HepG2 (cell line): ENCODE data around the gene ZC3H4. TPM values are rescaled to one million over a fixed set of nuclear protein-coding genes. Genes with fewer than 3 reads are reported as not detected.

Experiments used
- ARNTL ChIP-seq: sonication (generic); formaldehyde crosslinking; IDR thresholded peaks from 2 replicates; pipeline ENCODE4 v1.4.0; 2020; ENCODE audit warnings: mild to moderate bottlenecking, missing genetic modification reagents
- BCLAF1 ChIP-seq: fragments of 450-650 bp; IDR thresholded peaks from 2 replicates; pipeline ENCODE4 v1.6.1; 2017; ENCODE audit warnings: mild to moderate bottlenecking
- GATAD2A ChIP-seq: IDR thresholded peaks from 2 replicates; pipeline ENCODE4 v1.6.1; 2016
- HDAC2 ChIP-seq: sonication (generic); formaldehyde crosslinking; IDR thresholded peaks from 2 replicates; pipeline ENCODE4 v1.4.0; 2020; ENCODE audit warnings: missing genetic modification reagents
- MED13 ChIP-seq: sonication (generic); formaldehyde crosslinking; IDR thresholded peaks from 2 replicates; pipeline ENCODE4 v1.5.0; 2020; ENCODE audit warnings: missing genetic modification reagents
- MTA3 ChIP-seq: sonication (generic); formaldehyde crosslinking; IDR thresholded peaks from 2 replicates; pipeline ENCODE4 v1.4.0; 2020; ENCODE audit warnings: missing genetic modification reagents
- MXI1 ChIP-seq: IDR thresholded peaks from 3 replicates; pipeline ENCODE4 v1.6.1; 2012; ENCODE audit warnings: low read depth, low read length, inconsistent platforms, borderline replicate concordance
- RFXAP ChIP-seq: sonication (generic); formaldehyde crosslinking; IDR thresholded peaks from 2 replicates; pipeline ENCODE4 v1.4.0; 2020; ENCODE audit warnings: missing genetic modification reagents, borderline replicate concordance
- SALL2 ChIP-seq: sonication (generic); formaldehyde crosslinking; IDR thresholded peaks from 2 replicates; pipeline ENCODE4 v1.8.1; 2023; ENCODE audit warnings: mild to moderate bottlenecking, missing genetic modification reagents, inconsistent platforms
- SETDB1 ChIP-seq: sonication (generic); formaldehyde crosslinking; IDR thresholded peaks from 2 replicates; pipeline ENCODE4 v1.5.1; 2020; ENCODE audit warnings: missing genetic modification reagents, mild to moderate bottlenecking, borderline replicate concordance
- SRSF4 ChIP-seq: fragments of 200-400 bp; formaldehyde crosslinking; IDR thresholded peaks from one replicate; pipeline ENCODE4 v1.6.1; 2018; ENCODE audit warnings: mild to moderate bottlenecking, low read depth, low read length, moderate library complexity; ENCODE audit not compliant: poor library complexity, severe bottlenecking
- XBP1 ChIP-seq: sonication (generic); formaldehyde crosslinking; IDR thresholded peaks from 2 replicates; pipeline ENCODE4 v1.5.0; 2020; ENCODE audit warnings: missing genetic modification reagents
- ZNF230 ChIP-seq: sonication (generic); formaldehyde crosslinking; IDR thresholded peaks from 2 replicates; pipeline ENCODE4 v1.4.0; 2020; ENCODE audit warnings: mild to moderate bottlenecking, missing genetic modification reagents
- ZNF260 ChIP-seq: sonication (generic); formaldehyde crosslinking; IDR thresholded peaks from 2 replicates; pipeline ENCODE4 v1.4.0; 2020; ENCODE audit warnings: missing genetic modification reagents, low read depth, mild to moderate bottlenecking, borderline replicate concordance
- ZNF263 ChIP-seq: sonication (generic); formaldehyde crosslinking; IDR thresholded peaks from 2 replicates; pipeline ENCODE4 v1.4.0; 2020; ENCODE audit warnings: missing genetic modification reagents
- ZNF264 ChIP-seq: sonication (generic); formaldehyde crosslinking; IDR thresholded peaks from 2 replicates; pipeline ENCODE4 v1.4.0; 2020; ENCODE audit warnings: missing genetic modification reagents
- ZNF317 ChIP-seq: sonication (generic); formaldehyde crosslinking; IDR thresholded peaks from 2 replicates; pipeline ENCODE4 v1.5.0; 2020; ENCODE audit warnings: mild to moderate bottlenecking, missing genetic modification reagents
- ZNF570 ChIP-seq: sonication (generic); formaldehyde crosslinking; IDR thresholded peaks from 2 replicates; pipeline ENCODE4 v1.4.0; 2020; ENCODE audit warnings: mild to moderate bottlenecking, missing genetic modification reagents, borderline replicate concordance
- ZNF790 ChIP-seq: sonication (generic); formaldehyde crosslinking; IDR thresholded peaks from 2 replicates; pipeline ENCODE4 v1.8.0; 2022; ENCODE audit warnings: missing genetic modification reagents, mild to moderate bottlenecking, borderline replicate concordance
- ZSCAN9 ChIP-seq: IDR thresholded peaks from 2 replicates; pipeline ENCODE4 v1.6.1; 2016; ENCODE audit warnings: borderline replicate concordance
- polyA plus RNA-seq, 8 experiments: library from polyadenylated mRNA; depleted of rRNA in 3 of 8; stranded (reverse) in 7 of 8; unstranded in 1 of 8; fragments of >200 nt; fragmentation: Illumina TruSeq in 4 of 8; extraction: Trizol in 4 of 8; gene quantifications; 2 replicates each; pipeline versions ENCODE4 v1.2.1 to v1.2.3, GENCODE V29; 2011 to 2016; ENCODE audit warnings: low read depth in 4 of 8, missing spikeins in 1 of 8, mixed read lengths in 1 of 8; ENCODE audit not compliant: insufficient read depth in 1 of 8
- total RNA-seq, 5 experiments: library from RNA; depleted of rRNA; stranded (reverse); fragments of >200 nt; fragmentation: Illumina TruSeq; extraction: Trizol; gene quantifications; 2 replicates each; pipeline ENCODE4 v1.2.3, GENCODE V29; 2016; ENCODE audit warnings: low read depth in 1 of 5
- TF ChIP-seq, protein P1 (sequence below): sonication (generic); formaldehyde crosslinking; IDR thresholded peaks from 2 replicates; pipeline ENCODE4 v1.9.0; 2022; ENCODE audit warnings: low read depth, missing genetic modification reagents
- TF ChIP-seq, protein P2 (sequence below): sonication (generic); formaldehyde crosslinking; IDR thresholded peaks from 2 replicates; pipeline ENCODE4 v1.4.0; 2020; ENCODE audit warnings: missing genetic modification reagents, borderline replicate concordance

The ZC3H4 gene
- total and polyA plus RNA-seq, 2 of the 13 experiments (the other 11 are each of a cell fraction or from before 2014, with no cell fraction given): 1.8 to 10.7 TPM

DNA sequence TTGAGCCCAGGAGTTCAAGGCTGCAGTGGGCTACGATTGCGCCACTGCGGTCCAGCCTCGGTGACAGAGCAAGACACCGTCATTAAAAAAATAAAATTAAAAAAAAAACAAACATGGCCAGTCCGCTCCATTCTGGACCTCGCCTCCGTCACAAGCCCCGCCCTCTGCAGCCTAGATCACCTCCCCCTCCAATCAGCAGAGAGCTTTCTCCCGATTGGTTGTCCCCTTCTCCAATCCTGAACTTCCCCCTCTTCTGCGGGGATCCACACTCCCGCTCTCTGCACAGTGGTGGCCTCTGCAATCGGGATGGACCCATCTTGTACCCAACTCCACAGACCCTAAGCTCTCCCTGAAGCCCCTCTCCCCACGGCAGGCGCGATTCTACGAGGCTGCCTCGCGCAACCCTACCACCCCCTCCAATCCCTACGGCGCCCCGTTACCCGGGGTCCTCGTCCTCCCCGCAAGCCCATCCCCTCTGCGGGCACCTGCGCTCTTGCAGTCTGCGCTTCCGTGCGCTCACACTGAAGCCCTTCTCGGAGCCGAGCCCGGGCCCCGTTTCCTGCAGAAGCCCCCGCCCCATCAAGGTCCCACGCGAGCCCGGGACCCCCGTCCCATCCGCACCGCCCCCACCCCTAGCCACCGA is 65.7 kb downstream of the ZC3H4 start (continued):
- TF ChIP-seq BCLAF1: no peak
- TF ChIP-seq, protein P1, sequence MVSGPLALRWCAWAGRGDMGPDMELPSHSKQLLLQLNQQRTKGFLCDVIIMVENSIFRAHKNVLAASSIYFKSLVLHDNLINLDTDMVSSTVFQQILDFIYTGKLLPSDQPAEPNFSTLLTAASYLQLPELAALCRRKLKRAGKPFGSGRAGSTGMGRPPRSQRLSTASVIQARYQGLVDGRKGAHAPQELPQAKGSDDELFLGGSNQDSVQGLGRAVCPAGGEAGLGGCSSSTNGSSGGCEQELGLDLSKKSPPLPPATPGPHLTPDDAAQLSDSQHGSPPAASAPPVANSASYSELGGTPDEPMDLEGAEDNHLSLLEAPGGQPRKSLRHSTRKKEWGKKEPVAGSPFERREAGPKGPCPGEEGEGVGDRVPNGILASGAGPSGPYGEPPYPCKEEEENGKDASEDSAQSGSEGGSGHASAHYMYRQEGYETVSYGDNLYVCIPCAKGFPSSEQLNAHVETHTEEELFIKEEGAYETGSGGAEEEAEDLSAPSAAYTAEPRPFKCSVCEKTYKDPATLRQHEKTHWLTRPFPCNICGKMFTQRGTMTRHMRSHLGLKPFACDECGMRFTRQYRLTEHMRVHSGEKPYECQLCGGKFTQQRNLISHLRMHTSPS (CRISPR knock-in tag): no peak
- TF ChIP-seq HDAC2 (CRISPR knock-in tag): no peak
- TF ChIP-seq RFXAP (CRISPR knock-in tag): no peak
- TF ChIP-seq SETDB1 (CRISPR knock-in tag): no peak
- no peak for TF ChIP-seq ZNF570 (CRISPR knock-in tag)
- TF ChIP-seq, protein P2, sequence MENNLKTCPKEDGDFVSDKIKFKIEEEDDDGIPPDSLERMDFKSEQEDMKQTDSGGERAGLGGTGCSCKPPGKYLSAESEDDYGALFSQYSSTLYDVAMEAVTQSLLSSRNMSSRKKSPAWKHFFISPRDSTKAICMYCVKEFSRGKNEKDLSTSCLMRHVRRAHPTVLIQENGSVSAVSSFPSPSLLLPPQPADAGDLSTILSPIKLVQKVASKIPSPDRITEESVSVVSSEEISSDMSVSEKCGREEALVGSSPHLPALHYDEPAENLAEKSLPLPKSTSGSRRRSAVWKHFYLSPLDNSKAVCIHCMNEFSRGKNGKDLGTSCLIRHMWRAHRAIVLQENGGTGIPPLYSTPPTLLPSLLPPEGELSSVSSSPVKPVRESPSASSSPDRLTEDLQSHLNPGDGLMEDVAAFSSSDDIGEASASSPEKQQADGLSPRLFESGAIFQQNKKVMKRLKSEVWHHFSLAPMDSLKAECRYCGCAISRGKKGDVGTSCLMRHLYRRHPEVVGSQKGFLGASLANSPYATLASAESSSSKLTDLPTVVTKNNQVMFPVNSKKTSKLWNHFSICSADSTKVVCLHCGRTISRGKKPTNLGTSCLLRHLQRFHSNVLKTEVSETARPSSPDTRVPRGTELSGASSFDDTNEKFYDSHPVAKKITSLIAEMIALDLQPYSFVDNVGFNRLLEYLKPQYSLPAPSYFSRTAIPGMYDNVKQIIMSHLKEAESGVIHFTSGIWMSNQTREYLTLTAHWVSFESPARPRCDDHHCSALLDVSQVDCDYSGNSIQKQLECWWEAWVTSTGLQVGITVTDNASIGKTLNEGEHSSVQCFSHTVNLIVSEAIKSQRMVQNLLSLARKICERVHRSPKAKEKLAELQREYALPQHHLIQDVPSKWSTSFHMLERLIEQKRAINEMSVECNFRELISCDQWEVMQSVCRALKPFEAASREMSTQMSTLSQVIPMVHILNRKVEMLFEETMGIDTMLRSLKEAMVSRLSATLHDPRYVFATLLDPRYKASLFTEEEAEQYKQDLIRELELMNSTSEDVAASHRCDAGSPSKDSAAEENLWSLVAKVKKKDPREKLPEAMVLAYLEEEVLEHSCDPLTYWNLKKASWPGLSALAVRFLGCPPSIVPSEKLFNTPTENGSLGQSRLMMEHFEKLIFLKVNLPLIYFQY (CRISPR knock-in tag): no peak
- TF ChIP-seq ZSCAN9: no peak
- no peak for TF ChIP-seq ZNF264 (CRISPR knock-in tag)
- TF ChIP-seq XBP1 (CRISPR knock-in tag): no peak
- TF ChIP-seq ZNF230: no peak
- no peak for TF ChIP-seq ZNF317
- TF ChIP-seq MTA3 (CRISPR knock-in tag): no peak
- no peak for TF ChIP-seq ARNTL (CRISPR knock-in tag)
- TF ChIP-seq ZNF790 (CRISPR knock-in tag): peak; percentile 93; the same call in 1 of the 2 replicates
- no peak for TF ChIP-seq GATAD2A
- TF ChIP-seq ZNF260 (CRISPR knock-in tag): no peak
- no peak for TF ChIP-seq SRSF4
- no peak for TF ChIP-seq MED13
- TF ChIP-seq SALL2: no peak
- TF ChIP-seq ZNF263 (CRISPR knock-in tag): no peak
- no peak for TF ChIP-seq MXI1
